WTC11 (cell line): ENCODE measurements around the gene PGK2. TPM values are rescaled to one million over a fixed set of nuclear protein-coding genes. Genes with fewer than 3 reads are reported as not detected.

Experiments
- ATAC-seq: fragments of 200-7000 bp; cut with Tn5 transposase; 2 replicates; pipeline ENCODE4 v1.10.0; 2021; ENCODE audit warnings: mild to moderate bottlenecking, moderate library complexity
- CTCF ChIA-PET: fragments of 300-600 bp; sonication (Branson Sonifier 250); formaldehyde crosslinking; loops from one replicate; lab custom pipeline; 2021; ENCODE audit warnings: antibody characterized with exemption; lab: Charles Lee
- POLR2A ChIA-PET: fragments of 350-600 bp; sonication (Branson Sonifier 250); formaldehyde crosslinking; loops from one replicate; lab custom pipeline; 2021; ENCODE audit warnings: antibody characterized with exemption; lab: Charles Lee
- DNase-seq: peaks from one replicate; pipeline ENCODE4 v3.0.0; 2021; ENCODE audit warnings: low spot score
- H3K27ac Mint-ChIP-seq: 2 replicates; pipeline ENCODE4 v1.8.0; 2021; ENCODE audit warnings: mixed read lengths
- H3K27me3 Mint-ChIP-seq: 2 replicates; pipeline ENCODE4 v1.8.0; 2021; ENCODE audit warnings: low read depth, mild to moderate bottlenecking, moderate library complexity, mixed read lengths
- H3K36me3 Mint-ChIP-seq: 2 replicates; pipeline ENCODE4 v1.8.0; 2021; ENCODE audit warnings: mixed read lengths
- H3K4me1 Mint-ChIP-seq: 2 replicates; pipeline ENCODE4 v1.8.0; 2022; ENCODE audit warnings: mixed read lengths
- H3K4me3 Mint-ChIP-seq: 2 replicates; pipeline ENCODE4 v1.8.0; 2021; ENCODE audit warnings: mild to moderate bottlenecking, moderate library complexity, mixed read lengths
- H3K9me3 Mint-ChIP-seq: 2 replicates; pipeline ENCODE4 v1.8.0; 2021; ENCODE audit warnings: mixed read lengths
- ATF2 ChIP-seq: sonication (generic); formaldehyde crosslinking; IDR thresholded peaks from 2 replicates; pipeline ENCODE4 v1.8.1; 2022; ENCODE audit warnings: low read depth, missing genetic modification reagents, borderline replicate concordance
- CBFB ChIP-seq: sonication (generic); formaldehyde crosslinking; IDR thresholded peaks from 2 replicates; pipeline ENCODE4 v1.8.1; 2022; ENCODE audit warnings: mild to moderate bottlenecking, low read depth, missing genetic modification reagents
- CDX4 ChIP-seq: fragments of 250-450 bp; sonication (Bioruptor Pico); IDR thresholded peaks from 2 replicates; pipeline ENCODE4 v1.9.0; 2021; ENCODE audit warnings: moderate library complexity, mild to moderate bottlenecking, inconsistent platforms, borderline replicate concordance
- E2F1 ChIP-seq: sonication (generic); formaldehyde crosslinking; IDR thresholded peaks from 2 replicates; pipeline ENCODE4 v1.8.0; 2022; ENCODE audit warnings: mild to moderate bottlenecking, missing genetic modification reagents
- ESRRA ChIP-seq: sonication (generic); formaldehyde crosslinking; IDR thresholded peaks from 2 replicates; pipeline ENCODE4 v1.8.1; 2022; ENCODE audit warnings: mild to moderate bottlenecking, missing genetic modification reagents, borderline replicate concordance
- ETV6 ChIP-seq: sonication (generic); formaldehyde crosslinking; IDR thresholded peaks from 2 replicates; pipeline ENCODE4 v1.8.1; 2022; ENCODE audit warnings: mild to moderate bottlenecking, missing genetic modification reagents
- FOXP1 ChIP-seq: sonication (generic); formaldehyde crosslinking; IDR thresholded peaks from 2 replicates; pipeline ENCODE4 v1.8.0; 2022; ENCODE audit warnings: missing genetic modification reagents, mild to moderate bottlenecking, moderate library complexity, borderline replicate concordance
- IRF2 ChIP-seq: sonication (generic); formaldehyde crosslinking; IDR thresholded peaks from 2 replicates; pipeline ENCODE4 v1.8.0; 2022; ENCODE audit warnings: low read depth, missing genetic modification reagents, borderline replicate concordance
- JAZF1 ChIP-seq: fragments of 250-450 bp; sonication (Bioruptor Pico); IDR thresholded peaks from 2 replicates; pipeline ENCODE4 v1.9.0; 2021; ENCODE audit warnings: moderate library complexity, mild to moderate bottlenecking, inconsistent platforms
- MYBL2 ChIP-seq: sonication (generic); formaldehyde crosslinking; IDR thresholded peaks from 2 replicates; pipeline ENCODE4 v1.8.1; 2023; ENCODE audit warnings: mild to moderate bottlenecking, moderate library complexity, missing genetic modification reagents
- SMAD3 ChIP-seq: sonication (generic); formaldehyde crosslinking; IDR thresholded peaks from 2 replicates; pipeline ENCODE4 v1.8.0; 2022; ENCODE audit warnings: missing genetic modification reagents, mild to moderate bottlenecking, borderline replicate concordance
- SP1 ChIP-seq: sonication (generic); formaldehyde crosslinking; conservative IDR thresholded peaks from 2 replicates; pipeline ENCODE4 v1.8.1; 2022; ENCODE audit warnings: missing genetic modification reagents
- STAT6 ChIP-seq: sonication (generic); formaldehyde crosslinking; conservative IDR thresholded peaks from 2 replicates; pipeline ENCODE4 v1.8.1; 2023; ENCODE audit warnings: mild to moderate bottlenecking, low read depth, missing genetic modification reagents, moderate library complexity
- ZNF317 ChIP-seq: sonication (generic); formaldehyde crosslinking; IDR thresholded peaks from 2 replicates; pipeline ENCODE4 v1.8.1; 2023; ENCODE audit warnings: low read depth, mild to moderate bottlenecking, moderate library complexity, missing genetic modification reagents, borderline replicate concordance
- total RNA-seq: library from RNA; stranded (reverse); gene quantifications from 3 replicates; pipeline ENCODE4 v1.2.3, GENCODE V29; 2021
- TF ChIP-seq, protein P1 (sequence below): sonication (generic); formaldehyde crosslinking; IDR thresholded peaks from 2 replicates; pipeline ENCODE4 v1.8.1; 2023; ENCODE audit warnings: mild to moderate bottlenecking, missing genetic modification reagents, moderate library complexity
- TF ChIP-seq, protein P2 (sequence below): fragments of 250-450 bp; sonication (Bioruptor Pico); IDR thresholded peaks from 2 replicates; pipeline ENCODE4 v1.9.0; 2021; ENCODE audit warnings: mild to moderate bottlenecking, borderline replicate concordance
- TF ChIP-seq, protein P3 (sequence below): sonication (generic); formaldehyde crosslinking; IDR thresholded peaks from 2 replicates; pipeline ENCODE4 v1.8.1; 2023; ENCODE audit warnings: mild to moderate bottlenecking, missing genetic modification reagents, borderline replicate concordance

PGK2 gene
- total RNA-seq, 1 experiment from 2014 or later = not detected

DNA sequence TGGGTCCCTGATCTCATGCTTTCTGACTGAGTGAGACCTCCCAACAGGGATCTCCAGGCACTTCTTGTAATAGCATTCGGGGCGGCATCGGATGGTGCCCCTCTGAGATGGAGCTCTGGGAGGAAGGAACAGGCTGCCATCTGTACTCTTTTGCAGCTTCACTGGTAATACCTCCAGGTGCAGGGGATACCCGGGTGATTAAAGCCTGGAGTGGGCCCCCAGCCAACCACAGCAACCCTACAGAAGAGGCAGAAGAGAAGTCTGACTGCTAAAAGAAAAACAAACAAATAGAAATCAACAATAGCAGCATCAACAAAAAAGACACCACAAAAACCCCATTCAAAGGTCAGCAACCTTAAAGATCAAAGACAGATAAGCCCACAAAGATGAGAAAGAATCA is 19.1 kb upstream of the PGK2 start:
- ATAC-seq (no peak), DNase-seq (no peak)
- H3K36me3 Mint-ChIP-seq = 0 out of 2 replicates have a peak, but pooled peaks cover 5% of the 10 kb centered on the region
- H3K27ac Mint-ChIP-seq = no peak overlapping the region
- H3K27me3 Mint-ChIP-seq = no peaks in the 10 kb centered on the region
- H3K4me3 Mint-ChIP-seq = no peak overlapping the region
- CTCF ChIA-PET = no interaction called here
- H3K4me1 Mint-ChIP-seq = no peaks in the 10 kb centered on the region
- POLR2A ChIA-PET = no interaction called here
- peaks cover 31% of the 10 kb centered on the region for H3K9me3 Mint-ChIP-seq
- no peak for TF ChIP-seq CBFB (CRISPR knock-in tag)
- no peak for TF ChIP-seq STAT6 (CRISPR knock-in tag)
- TF ChIP-seq ETV6 (CRISPR knock-in tag) = no peak
- TF ChIP-seq FOXP1 (CRISPR knock-in tag) = no peak
- TF ChIP-seq IRF2 (CRISPR knock-in tag) = no peak
- no peak for TF ChIP-seq MYBL2
- TF ChIP-seq, protein P1, sequence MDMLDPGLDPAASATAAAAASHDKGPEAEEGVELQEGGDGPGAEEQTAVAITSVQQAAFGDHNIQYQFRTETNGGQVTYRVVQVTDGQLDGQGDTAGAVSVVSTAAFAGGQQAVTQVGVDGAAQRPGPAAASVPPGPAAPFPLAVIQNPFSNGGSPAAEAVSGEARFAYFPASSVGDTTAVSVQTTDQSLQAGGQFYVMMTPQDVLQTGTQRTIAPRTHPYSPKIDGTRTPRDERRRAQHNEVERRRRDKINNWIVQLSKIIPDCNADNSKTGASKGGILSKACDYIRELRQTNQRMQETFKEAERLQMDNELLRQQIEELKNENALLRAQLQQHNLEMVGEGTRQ (CRISPR knock-in tag) = no peak
- TF ChIP-seq JAZF1 (CRISPR knock-in tag) = no peak
- TF ChIP-seq ATF2 = no peak
- TF ChIP-seq, protein P2, sequence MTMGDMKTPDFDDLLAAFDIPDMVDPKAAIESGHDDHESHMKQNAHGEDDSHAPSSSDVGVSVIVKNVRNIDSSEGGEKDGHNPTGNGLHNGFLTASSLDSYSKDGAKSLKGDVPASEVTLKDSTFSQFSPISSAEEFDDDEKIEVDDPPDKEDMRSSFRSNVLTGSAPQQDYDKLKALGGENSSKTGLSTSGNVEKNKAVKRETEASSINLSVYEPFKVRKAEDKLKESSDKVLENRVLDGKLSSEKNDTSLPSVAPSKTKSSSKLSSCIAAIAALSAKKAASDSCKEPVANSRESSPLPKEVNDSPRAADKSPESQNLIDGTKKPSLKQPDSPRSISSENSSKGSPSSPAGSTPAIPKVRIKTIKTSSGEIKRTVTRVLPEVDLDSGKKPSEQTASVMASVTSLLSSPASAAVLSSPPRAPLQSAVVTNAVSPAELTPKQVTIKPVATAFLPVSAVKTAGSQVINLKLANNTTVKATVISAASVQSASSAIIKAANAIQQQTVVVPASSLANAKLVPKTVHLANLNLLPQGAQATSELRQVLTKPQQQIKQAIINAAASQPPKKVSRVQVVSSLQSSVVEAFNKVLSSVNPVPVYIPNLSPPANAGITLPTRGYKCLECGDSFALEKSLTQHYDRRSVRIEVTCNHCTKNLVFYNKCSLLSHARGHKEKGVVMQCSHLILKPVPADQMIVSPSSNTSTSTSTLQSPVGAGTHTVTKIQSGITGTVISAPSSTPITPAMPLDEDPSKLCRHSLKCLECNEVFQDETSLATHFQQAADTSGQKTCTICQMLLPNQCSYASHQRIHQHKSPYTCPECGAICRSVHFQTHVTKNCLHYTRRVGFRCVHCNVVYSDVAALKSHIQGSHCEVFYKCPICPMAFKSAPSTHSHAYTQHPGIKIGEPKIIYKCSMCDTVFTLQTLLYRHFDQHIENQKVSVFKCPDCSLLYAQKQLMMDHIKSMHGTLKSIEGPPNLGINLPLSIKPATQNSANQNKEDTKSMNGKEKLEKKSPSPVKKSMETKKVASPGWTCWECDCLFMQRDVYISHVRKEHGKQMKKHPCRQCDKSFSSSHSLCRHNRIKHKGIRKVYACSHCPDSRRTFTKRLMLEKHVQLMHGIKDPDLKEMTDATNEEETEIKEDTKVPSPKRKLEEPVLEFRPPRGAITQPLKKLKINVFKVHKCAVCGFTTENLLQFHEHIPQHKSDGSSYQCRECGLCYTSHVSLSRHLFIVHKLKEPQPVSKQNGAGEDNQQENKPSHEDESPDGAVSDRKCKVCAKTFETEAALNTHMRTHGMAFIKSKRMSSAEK = no peak
- no peak for TF ChIP-seq SMAD3
- no peak for TF ChIP-seq ESRRA (CRISPR knock-in tag)
- TF ChIP-seq SP1 (CRISPR knock-in tag) = no peak
- no peak for TF ChIP-seq ZNF317 (CRISPR knock-in tag)
- TF ChIP-seq, protein P3, sequence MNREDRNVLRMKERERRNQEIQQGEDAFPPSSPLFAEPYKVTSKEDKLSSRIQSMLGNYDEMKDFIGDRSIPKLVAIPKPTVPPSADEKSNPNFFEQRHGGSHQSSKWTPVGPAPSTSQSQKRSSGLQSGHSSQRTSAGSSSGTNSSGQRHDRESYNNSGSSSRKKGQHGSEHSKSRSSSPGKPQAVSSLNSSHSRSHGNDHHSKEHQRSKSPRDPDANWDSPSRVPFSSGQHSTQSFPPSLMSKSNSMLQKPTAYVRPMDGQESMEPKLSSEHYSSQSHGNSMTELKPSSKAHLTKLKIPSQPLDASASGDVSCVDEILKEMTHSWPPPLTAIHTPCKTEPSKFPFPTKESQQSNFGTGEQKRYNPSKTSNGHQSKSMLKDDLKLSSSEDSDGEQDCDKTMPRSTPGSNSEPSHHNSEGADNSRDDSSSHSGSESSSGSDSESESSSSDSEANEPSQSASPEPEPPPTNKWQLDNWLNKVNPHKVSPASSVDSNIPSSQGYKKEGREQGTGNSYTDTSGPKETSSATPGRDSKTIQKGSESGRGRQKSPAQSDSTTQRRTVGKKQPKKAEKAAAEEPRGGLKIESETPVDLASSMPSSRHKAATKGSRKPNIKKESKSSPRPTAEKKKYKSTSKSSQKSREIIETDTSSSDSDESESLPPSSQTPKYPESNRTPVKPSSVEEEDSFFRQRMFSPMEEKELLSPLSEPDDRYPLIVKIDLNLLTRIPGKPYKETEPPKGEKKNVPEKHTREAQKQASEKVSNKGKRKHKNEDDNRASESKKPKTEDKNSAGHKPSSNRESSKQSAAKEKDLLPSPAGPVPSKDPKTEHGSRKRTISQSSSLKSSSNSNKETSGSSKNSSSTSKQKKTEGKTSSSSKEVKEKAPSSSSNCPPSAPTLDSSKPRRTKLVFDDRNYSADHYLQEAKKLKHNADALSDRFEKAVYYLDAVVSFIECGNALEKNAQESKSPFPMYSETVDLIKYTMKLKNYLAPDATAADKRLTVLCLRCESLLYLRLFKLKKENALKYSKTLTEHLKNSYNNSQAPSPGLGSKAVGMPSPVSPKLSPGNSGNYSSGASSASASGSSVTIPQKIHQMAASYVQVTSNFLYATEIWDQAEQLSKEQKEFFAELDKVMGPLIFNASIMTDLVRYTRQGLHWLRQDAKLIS (CRISPR knock-in tag) = no peak
- TF ChIP-seq E2F1 = no peak
- no peak for TF ChIP-seq CDX4
